ENCODE data around the gene SRP19.

Gene SRP19

DNA sequence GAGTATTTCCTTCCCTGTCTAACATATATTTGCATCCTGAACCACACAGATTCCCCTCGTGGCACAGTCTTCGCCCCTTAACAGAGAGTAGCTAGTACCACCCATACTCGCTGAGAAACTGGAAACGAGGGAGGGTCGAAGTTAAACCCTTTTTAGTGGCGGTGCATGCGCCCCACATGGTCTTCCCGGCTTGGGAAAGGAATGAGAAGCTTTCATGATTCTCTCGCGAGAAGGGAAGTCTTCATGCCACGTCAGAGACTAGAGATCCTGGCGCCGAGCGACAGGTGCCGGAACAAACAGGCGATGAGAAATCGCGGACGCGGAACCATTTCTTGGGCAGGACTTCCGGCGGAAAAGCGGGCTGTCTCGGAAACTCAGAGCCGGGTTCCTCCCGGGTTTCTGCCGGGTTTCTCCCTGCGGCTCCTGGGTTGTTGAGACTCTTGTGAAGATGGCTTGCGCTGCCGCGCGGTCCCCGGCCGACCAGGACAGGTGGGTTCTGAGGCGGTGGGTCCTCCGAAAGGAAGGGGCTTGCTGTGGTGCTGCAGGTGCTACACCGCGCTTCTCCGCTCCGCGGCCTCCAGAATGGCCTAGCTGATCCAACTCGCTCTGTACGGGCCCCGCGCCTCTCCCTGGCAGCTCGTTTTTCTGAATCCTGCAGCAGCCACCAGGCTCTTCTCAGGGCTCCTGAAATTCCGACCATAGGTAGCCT is at the start of gene SRP19:
Gene SRP19, plus strand, starts transcription at position 359 of the 709 bp plus-strand sequence. Its CDS starts 90 bp downstream, at position 449.
- Histone ChIP-seq H3K27me3 (ENCODE audit: control insufficient read depth, insufficient read depth, low read length) (no peaks in the 10 kb centered on the region), H3K36me3 (ENCODE audit: control insufficient read depth, insufficient read depth, low read length) (peaks cover 7% of the 10 kb centered on the region), H3K4me1 (ENCODE audit: control insufficient read depth, insufficient read depth, low read length) (peaks cover 7% of the 10 kb centered on the region), H3K9ac (ENCODE audit: low read length) (peak within 1 kb of the TSS; percentile 60), H3K27ac (ENCODE audit: low read depth, low read length) (peak within 1 kb of the TSS; percentile 70), H3K4me3 (ENCODE audit: low read length) (peak within 1 kb of the TSS; percentile 81)

DNA sequence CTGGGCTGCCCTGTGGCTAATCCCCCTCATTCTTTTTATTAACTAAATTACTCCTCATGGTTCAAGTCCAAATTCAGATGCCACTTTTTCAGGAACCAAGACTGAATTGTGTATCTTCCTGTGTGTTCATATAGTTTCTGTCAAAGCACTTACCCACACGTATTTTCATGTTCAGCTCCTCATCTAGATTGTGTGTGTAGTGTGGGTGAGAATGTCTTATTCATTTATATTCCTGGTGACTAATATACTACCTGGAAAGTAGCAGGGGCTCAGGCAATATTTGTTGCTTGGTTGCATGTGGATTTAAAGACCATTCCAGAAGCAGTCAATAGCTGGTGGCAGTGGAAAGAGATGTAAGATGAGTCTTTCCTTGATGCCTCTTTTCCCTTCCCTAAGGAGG is 48.5 kb upstream of the SRP19 start:
- Histone ChIP-seq H3K36me3 (ENCODE audit: control insufficient read depth, insufficient read depth, low read length) (peaks cover 3% of the 10 kb centered on the region), H3K9ac (ENCODE audit: low read length) (no peak overlapping the region), H3K4me1 (ENCODE audit: control insufficient read depth, insufficient read depth, low read length) (no peaks in the 10 kb centered on the region), H3K4me3 (ENCODE audit: low read length) (no peak overlapping the region), H3K27ac (ENCODE audit: low read depth, low read length) (no peak overlapping the region), H3K27me3 (ENCODE audit: control insufficient read depth, insufficient read depth, low read length) (no peaks in the 10 kb centered on the region)

DNA sequence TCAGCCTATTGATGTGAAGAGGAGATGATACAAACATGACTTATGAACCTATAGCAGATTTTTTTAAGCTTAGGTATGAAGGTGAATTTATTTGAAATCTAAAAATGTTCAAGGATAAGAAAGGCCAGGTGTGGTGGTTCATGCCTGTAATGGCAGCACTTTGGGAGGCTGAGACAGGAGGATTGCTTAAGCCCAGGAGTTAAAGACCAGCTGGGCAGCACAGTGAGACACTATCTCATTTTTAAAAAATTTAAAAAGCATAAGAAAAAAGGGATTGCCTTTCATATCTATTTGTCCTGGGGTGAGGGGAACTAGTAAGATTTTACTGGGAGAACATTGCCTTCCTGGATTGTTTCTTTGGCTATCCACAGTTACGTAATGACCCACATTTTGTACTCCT is 40.8 kb upstream of the SRP19 start:
- no peaks in the 10 kb centered on the region for H3K4me1 ChIP-seq (ENCODE audit: control insufficient read depth, insufficient read depth, low read length)
- H3K27me3 ChIP-seq (ENCODE audit: control insufficient read depth, insufficient read depth, low read length), result no peaks in the 10 kb centered on the region
- H3K36me3 ChIP-seq (ENCODE audit: control insufficient read depth, insufficient read depth, low read length), result peaks cover 13% of the 10 kb centered on the region
- no peak overlapping the region for H3K27ac ChIP-seq (ENCODE audit: low read depth, low read length)
- H3K4me3 ChIP-seq (ENCODE audit: low read length), result no peak overlapping the region
- H3K9ac ChIP-seq (ENCODE audit: low read length), result no peak overlapping the region

DNA sequence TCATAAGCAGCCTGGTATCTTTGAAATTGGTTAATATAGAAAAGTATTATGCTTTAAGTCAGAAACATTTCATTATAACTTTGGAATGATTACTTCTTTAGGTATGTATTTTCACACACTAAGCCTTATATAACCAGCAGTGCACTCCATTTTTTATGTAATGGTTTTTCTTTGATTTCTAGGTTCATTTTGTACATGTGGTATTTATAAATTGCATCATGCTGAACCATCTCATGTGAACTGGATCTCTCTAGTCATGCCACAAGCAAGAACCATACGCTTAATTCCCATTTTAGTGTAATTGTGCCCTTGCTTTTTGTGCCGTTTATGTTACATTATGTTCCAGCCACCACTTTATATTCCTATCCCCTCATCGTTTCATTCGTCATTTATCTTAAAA is 38.6 kb upstream of the SRP19 start:
- peaks cover 10% of the 10 kb centered on the region for H3K36me3 ChIP-seq (ENCODE audit: control insufficient read depth, insufficient read depth, low read length)
- H3K9ac ChIP-seq (ENCODE audit: low read length), result no peak overlapping the region
- no peaks in the 10 kb centered on the region for H3K4me1 ChIP-seq (ENCODE audit: control insufficient read depth, insufficient read depth, low read length)
- no peak overlapping the region for H3K27ac ChIP-seq (ENCODE audit: low read depth, low read length)
- no peak overlapping the region for H3K4me3 ChIP-seq (ENCODE audit: low read length)
- no peaks in the 10 kb centered on the region for H3K27me3 ChIP-seq (ENCODE audit: control insufficient read depth, insufficient read depth, low read length)

DNA sequence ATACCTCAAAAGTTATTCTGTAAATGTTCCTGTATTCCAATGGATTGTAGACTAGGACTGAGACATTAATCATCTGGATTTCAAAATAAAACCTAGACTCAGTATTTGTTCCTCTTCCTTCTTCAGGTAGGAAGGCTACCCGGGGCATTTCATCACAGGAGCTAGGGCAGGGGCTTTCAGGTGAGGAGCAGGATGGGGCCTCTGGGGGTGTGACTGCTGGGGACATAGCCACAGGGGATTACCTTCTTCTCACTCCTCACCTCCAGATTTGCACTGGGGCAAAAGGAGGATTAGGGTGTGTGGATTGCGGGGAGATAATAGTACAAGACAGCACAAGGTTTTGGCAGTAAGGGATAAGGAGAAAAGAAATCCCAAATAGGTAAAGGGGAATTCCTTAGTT is 37.9 kb upstream of the SRP19 start:
- peaks cover 10% of the 10 kb centered on the region for H3K36me3 ChIP-seq (ENCODE audit: control insufficient read depth, insufficient read depth, low read length)
- H3K27ac ChIP-seq (ENCODE audit: low read depth, low read length), result no peak overlapping the region
- H3K4me3 ChIP-seq (ENCODE audit: low read length), result no peak overlapping the region
- no peak overlapping the region for H3K9ac ChIP-seq (ENCODE audit: low read length)
- no peaks in the 10 kb centered on the region for H3K4me1 ChIP-seq (ENCODE audit: control insufficient read depth, insufficient read depth, low read length)
- no peaks in the 10 kb centered on the region for H3K27me3 ChIP-seq (ENCODE audit: control insufficient read depth, insufficient read depth, low read length)

DNA sequence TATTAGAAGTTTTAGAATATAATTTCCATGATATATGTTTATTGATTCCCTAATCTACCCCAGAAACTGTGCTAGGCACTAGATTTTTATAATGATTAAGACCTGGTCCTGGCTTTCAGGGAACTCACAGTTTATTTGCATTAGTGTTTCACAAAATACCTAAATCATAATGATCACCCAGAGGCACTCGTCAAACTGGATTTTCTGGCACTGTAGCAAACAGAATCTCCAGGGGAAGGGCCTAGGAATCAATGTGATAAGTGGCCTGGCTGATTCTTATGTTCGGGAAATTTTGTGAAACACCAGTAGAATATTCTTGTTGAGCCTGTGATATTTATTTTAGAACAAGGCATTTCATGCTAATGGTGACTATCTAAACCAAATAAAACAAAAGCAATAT is 37.4 kb upstream of the SRP19 start:
- H3K4me3 ChIP-seq (ENCODE audit: low read length), result no peak overlapping the region
- peaks cover 10% of the 10 kb centered on the region for H3K36me3 ChIP-seq (ENCODE audit: control insufficient read depth, insufficient read depth, low read length)
- H3K27me3 ChIP-seq (ENCODE audit: control insufficient read depth, insufficient read depth, low read length), result no peaks in the 10 kb centered on the region

DNA sequence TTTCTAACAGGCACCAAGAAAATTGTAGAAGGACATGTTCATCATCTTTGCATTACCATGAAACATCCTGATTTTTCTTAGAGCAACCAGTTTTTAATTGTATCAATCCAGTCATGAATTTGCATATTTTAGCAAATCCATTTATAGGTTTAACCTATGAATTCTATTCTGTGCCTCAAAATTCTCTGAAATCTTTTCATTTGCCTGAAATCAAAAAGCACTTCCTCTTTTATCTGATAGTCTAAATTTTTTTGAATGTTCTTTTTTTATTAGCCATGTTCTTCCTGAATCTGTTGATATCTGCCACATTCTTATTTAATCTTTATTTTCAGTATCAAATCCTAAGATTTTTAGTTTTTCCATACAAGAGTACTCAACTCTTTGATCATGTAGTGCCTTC is 36.9 kb upstream of the SRP19 start:
- Histone ChIP-seq H3K9ac (ENCODE audit: low read length) (no peak overlapping the region), H3K27ac (ENCODE audit: low read depth, low read length) (no peak overlapping the region), H3K36me3 (ENCODE audit: control insufficient read depth, insufficient read depth, low read length) (peaks cover 10% of the 10 kb centered on the region), H3K27me3 (ENCODE audit: control insufficient read depth, insufficient read depth, low read length) (no peaks in the 10 kb centered on the region), H3K4me3 (ENCODE audit: low read length) (no peak overlapping the region), H3K4me1 (ENCODE audit: control insufficient read depth, insufficient read depth, low read length) (no peaks in the 10 kb centered on the region)

More for the DNA sequence above, 37.4 kb upstream of the SRP19 start:
- Histone ChIP-seq H3K4me1 (ENCODE audit: control insufficient read depth, insufficient read depth, low read length) (no peaks in the 10 kb centered on the region), H3K27ac (ENCODE audit: low read depth, low read length) (no peak overlapping the region), H3K9ac (ENCODE audit: low read length) (no peak overlapping the region)

DNA sequence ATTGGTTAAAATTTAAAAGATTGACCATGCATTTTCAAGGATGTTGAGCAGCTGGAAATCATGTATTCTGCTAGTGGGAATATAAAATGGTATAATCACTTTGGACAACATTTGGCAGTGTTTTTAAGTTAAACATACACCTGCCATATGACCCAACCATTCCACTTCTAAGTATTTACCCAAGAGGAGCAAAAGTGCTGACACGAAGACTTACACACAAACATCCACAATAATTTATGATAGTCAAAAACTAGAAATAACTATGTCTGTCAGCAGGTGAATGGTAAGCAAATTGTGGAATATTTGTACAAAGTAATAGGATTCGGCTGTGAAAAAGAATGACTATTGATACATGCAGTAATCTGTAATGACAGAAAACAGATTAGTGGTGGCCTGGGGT is 30.7 kb upstream of the SRP19 start:
- no peaks in the 10 kb centered on the region for H3K36me3 ChIP-seq (ENCODE audit: control insufficient read depth, insufficient read depth, low read length)

DNA sequence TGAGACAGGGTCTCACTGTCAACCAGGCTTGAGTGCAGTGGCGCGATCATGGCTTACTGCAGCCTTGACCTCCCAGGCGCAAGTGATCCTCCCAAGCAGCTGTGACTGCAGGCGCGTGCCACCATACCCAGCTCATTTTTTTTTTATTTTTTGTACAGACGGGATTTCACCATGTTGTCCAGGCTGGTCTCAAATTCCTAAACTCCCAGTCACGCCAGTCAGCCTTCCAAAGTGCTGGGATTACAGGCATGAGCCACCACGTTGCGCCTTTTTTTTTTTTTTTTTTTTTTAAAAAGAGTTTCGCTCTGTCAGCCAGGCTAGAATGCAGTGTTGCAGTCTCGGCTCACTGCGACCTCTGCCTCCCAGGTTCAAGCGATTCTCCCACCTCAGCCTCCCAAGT is 27.1 kb upstream of the SRP19 start:
- H3K36me3 ChIP-seq (ENCODE audit: control insufficient read depth, insufficient read depth, low read length), result peaks cover 6% of the 10 kb centered on the region
- no peak overlapping the region for H3K27ac ChIP-seq (ENCODE audit: low read depth, low read length)
- no peaks in the 10 kb centered on the region for H3K4me1 ChIP-seq (ENCODE audit: control insufficient read depth, insufficient read depth, low read length)
- no peaks in the 10 kb centered on the region for H3K27me3 ChIP-seq (ENCODE audit: control insufficient read depth, insufficient read depth, low read length)
- no peak overlapping the region for H3K4me3 ChIP-seq (ENCODE audit: low read length)
- no peak overlapping the region for H3K9ac ChIP-seq (ENCODE audit: low read length)

More for the DNA sequence above, 30.7 kb upstream of the SRP19 start:
- no peak overlapping the region for H3K9ac ChIP-seq (ENCODE audit: low read length)
- H3K4me1 ChIP-seq (ENCODE audit: control insufficient read depth, insufficient read depth, low read length), result no peaks in the 10 kb centered on the region
- no peak overlapping the region for H3K27ac ChIP-seq (ENCODE audit: low read depth, low read length)
- H3K27me3 ChIP-seq (ENCODE audit: control insufficient read depth, insufficient read depth, low read length), result no peaks in the 10 kb centered on the region
- H3K4me3 ChIP-seq (ENCODE audit: low read length), result no peak overlapping the region

DNA sequence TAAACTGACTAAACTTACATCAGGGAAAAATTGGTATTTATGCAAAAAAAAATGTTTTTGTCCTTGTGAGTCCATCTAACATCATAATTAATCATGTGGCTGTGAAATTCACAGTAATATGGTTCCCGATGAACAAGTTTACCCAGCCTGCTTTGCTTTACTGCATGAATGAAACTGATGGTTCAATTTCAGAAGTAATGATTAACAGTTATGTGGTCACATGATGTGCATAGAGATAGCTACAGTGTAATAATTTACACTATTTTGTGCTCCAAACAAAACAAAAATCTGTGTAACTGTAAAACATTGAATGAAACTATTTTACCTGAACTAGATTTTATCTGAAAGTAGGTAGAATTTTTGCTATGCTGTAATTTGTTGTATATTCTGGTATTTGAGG is 16.6 kb upstream of the SRP19 start:
- Histone ChIP-seq H3K4me1 (ENCODE audit: control insufficient read depth, insufficient read depth, low read length) (no peaks in the 10 kb centered on the region), H3K36me3 (ENCODE audit: control insufficient read depth, insufficient read depth, low read length) (no peaks in the 10 kb centered on the region), H3K27ac (ENCODE audit: low read depth, low read length) (no peak overlapping the region), H3K27me3 (ENCODE audit: control insufficient read depth, insufficient read depth, low read length) (no peaks in the 10 kb centered on the region), H3K4me3 (ENCODE audit: low read length) (no peak overlapping the region), H3K9ac (ENCODE audit: low read length) (no peak overlapping the region)

DNA sequence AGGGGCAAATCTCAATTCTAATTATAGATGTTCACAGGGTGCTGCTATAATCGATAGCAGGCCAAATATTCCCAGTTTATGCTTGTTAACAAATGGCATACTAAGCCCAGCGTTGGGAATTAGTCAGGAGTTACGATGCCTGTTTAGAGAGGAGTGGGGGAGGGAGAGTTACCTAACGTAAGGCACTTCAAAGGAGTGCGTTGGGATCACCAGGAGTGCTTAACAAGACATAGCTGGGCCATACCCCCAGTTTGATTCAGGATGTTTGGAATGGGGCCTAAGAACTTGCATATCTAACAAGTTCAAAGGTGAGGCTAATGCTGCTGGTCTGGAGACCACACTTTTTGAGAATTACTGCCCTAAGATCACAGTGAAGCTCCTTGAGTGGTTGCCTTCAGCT is 14.5 kb upstream of the SRP19 start:
- H3K9ac ChIP-seq (ENCODE audit: low read length), result no peak overlapping the region
- no peaks in the 10 kb centered on the region for H3K27me3 ChIP-seq (ENCODE audit: control insufficient read depth, insufficient read depth, low read length)
- no peaks in the 10 kb centered on the region for H3K4me1 ChIP-seq (ENCODE audit: control insufficient read depth, insufficient read depth, low read length)
- no peaks in the 10 kb centered on the region for H3K36me3 ChIP-seq (ENCODE audit: control insufficient read depth, insufficient read depth, low read length)
- no peak overlapping the region for H3K27ac ChIP-seq (ENCODE audit: low read depth, low read length)
- no peak overlapping the region for H3K4me3 ChIP-seq (ENCODE audit: low read length)

DNA sequence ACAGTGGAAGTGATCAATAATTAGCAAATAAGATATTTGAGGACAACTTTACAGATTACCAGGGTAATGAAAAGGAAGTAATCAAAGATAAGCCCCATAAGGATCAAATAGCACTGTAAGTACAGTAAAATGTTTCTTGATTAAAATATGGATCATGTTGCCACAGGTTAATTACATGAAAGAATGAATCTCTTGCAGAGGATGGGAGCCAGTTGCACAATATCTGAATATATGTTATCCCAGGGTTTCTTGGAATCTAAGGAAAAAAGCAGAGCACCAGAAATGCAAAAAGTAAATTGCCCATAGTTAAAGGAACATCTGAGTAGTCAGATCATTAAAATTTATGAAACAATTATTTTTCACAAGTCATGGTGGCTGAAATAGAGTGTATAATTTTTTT is 13.8 kb upstream of the SRP19 start:
- Histone ChIP-seq H3K36me3 (ENCODE audit: control insufficient read depth, insufficient read depth, low read length) (no peaks in the 10 kb centered on the region), H3K9ac (ENCODE audit: low read length) (no peak overlapping the region), H3K27ac (ENCODE audit: low read depth, low read length) (no peak overlapping the region), H3K27me3 (ENCODE audit: control insufficient read depth, insufficient read depth, low read length) (no peaks in the 10 kb centered on the region), H3K4me3 (ENCODE audit: low read length) (no peak overlapping the region), H3K4me1 (ENCODE audit: control insufficient read depth, insufficient read depth, low read length) (no peaks in the 10 kb centered on the region)

DNA sequence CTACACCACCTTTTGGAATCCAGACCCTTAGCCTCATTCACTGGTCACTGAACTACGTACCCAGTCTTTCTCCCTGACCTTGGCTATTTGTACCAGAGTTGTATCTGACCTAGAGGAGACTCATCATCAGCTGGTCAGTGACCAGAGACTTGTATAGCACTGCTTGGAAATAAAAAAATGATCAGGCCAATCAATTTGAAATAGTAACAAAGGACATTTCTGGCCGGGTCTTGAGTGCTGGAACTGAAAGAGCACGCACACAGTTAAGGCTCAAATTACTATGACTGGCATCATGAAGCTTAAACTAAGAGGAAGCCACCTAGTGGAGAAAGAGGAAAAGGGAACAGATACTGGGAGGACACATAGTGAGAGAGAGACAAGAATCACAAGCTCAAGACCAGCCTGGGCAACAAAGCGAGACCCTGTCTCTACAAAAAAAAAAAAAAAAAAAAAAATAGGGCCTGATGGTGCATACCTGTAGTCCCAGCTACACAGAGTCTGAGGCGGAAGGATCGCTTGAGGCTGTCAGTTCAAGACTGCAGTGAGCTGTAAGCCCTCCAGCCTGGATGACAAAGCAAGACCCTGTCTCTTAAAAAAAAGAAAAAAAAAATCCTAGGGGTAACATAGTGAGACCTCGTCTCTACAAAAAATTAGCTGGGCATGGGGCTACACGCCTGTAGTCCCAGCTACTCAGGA is 12.8 kb upstream of the SRP19 start:
- no peaks in the 10 kb centered on the region for H3K36me3 ChIP-seq (ENCODE audit: control insufficient read depth, insufficient read depth, low read length)
- H3K27ac ChIP-seq (ENCODE audit: low read depth, low read length), result no peak overlapping the region
- H3K9ac ChIP-seq (ENCODE audit: low read length), result no peak overlapping the region
- H3K4me3 ChIP-seq (ENCODE audit: low read length), result no peak overlapping the region
- no peaks in the 10 kb centered on the region for H3K4me1 ChIP-seq (ENCODE audit: control insufficient read depth, insufficient read depth, low read length)
- no peaks in the 10 kb centered on the region for H3K27me3 ChIP-seq (ENCODE audit: control insufficient read depth, insufficient read depth, low read length)
